SW 1271 (cell line): Measurements from ENCODE around the gene CD3D.
"Not testable (repeated sequence)": the region's sequence is repeated elsewhere in the genome, so short reads cannot be mapped to it uniquely, and the experiment has no call there.

Experiments used
- DNase-seq, 2 experiments: peaks; one replicate each; lab custom pipeline; 2025; lab: John Stamatoyannopoulos, UW

CD3D gene

GRCh38 chr11:118339281-118339961 lies 3.1 kb downstream of the CD3D start:
- no peak for DNase-seq

GRCh38 chr11:118338637-118339061 lies 3.9 kb downstream of the CD3D start:
- DNase-seq = no peak

- DNase-seq = no peak
These were observed 7.8 kb downstream of the CD3D start for GRCh38 chr11:118334745-118335144.

- DNase-seq = no peak
These were observed 13.8 kb downstream of the CD3D start for GRCh38 chr11:118328745-118329144.

- no peak for DNase-seq
These were observed 17.2 kb downstream of the CD3D start for GRCh38 chr11:118325283-118325682.

GRCh38 chr11:118322721-118323120 lies 19.8 kb downstream of the CD3D start:
- no peak for DNase-seq

- DNase-seq = no peak
These were observed 21.0 kb downstream of the CD3D start for GRCh38 chr11:118321386-118322082.

- DNase-seq = no peak
These were observed 22.0 kb downstream of the CD3D start for GRCh38 chr11:118320515-118320914.

GRCh38 chr11:118319337-118319707 lies 23.2 kb downstream of the CD3D start:
- no peak for DNase-seq

GRCh38 chr11:118318581-118319336 lies 23.7 kb downstream of the CD3D start:
- DNase-seq = no peak

GRCh38 chr11:118318124-118318523 lies 24.4 kb downstream of the CD3D start:
- no peak for DNase-seq

- DNase-seq = no peak
These were observed 27.5 kb downstream of the CD3D start for GRCh38 chr11:118314988-118315411.

- no peak for DNase-seq
These were observed 29.3 kb downstream of the CD3D start for GRCh38 chr11:118313242-118313641.

- DNase-seq = no peak
These were observed 30.2 kb downstream of the CD3D start for GRCh38 chr11:118312328-118312727.

- no peak for DNase-seq
These were observed 31.0 kb downstream of the CD3D start for GRCh38 chr11:118311518-118311917.

GRCh38 chr11:118310781-118311485 lies 31.6 kb downstream of the CD3D start:
- no peak for DNase-seq

- DNase-seq = no peak
These were observed 32.2 kb downstream of the CD3D start for GRCh38 chr11:118310271-118310670.

- DNase-seq = not testable (repeated sequence)
These were observed 33.4 kb downstream of the CD3D start for GRCh38 chr11:118308995-118309528.

GRCh38 chr11:118306556-118306955 lies 35.9 kb downstream of the CD3D start:
- DNase-seq = no peak

GRCh38 chr11:118305726-118306125 lies 36.8 kb downstream of the CD3D start:
- DNase-seq = no peak

- DNase-seq = no peak
These were observed 37.8 kb downstream of the CD3D start, which contains the start of gene CD3E for GRCh38 chr11:118304568-118305248. TSS of gene CD3E (plus strand) at chr11:118304730. CDS start at chr11:118304953, 223 bp downstream.
